HEK293 (cell line): ENCODE measurements around the gene TNFRSF8.

ENCODE experiments used
- ATF2 ChIP-seq: fragments of 450-650 bp; formaldehyde crosslinking; IDR thresholded peaks from 2 replicates; pipeline ENCODE4 v1.5.1; 2016; ENCODE audit warnings: missing biosample characterization, missing genetic modification characterization, low read depth
- CTCF ChIP-seq: fragments of 450-650 bp; formaldehyde crosslinking; IDR thresholded peaks from 2 replicates; pipeline ENCODE4 v1.5.1; 2016; ENCODE audit warnings: missing biosample characterization, missing genetic modification characterization
- GLIS2 ChIP-seq: fragments of 450-650 bp; formaldehyde crosslinking; IDR thresholded peaks from 2 replicates; pipeline ENCODE4 v1.5.1; 2016; ENCODE audit warnings: missing biosample characterization, missing genetic modification characterization
- REPIN1 ChIP-seq: fragments of 450-650 bp; formaldehyde crosslinking; IDR thresholded peaks from 2 replicates; pipeline ENCODE4 v1.5.1; 2017; ENCODE audit warnings: missing biosample characterization, missing genetic modification characterization, low read depth
- REST ChIP-seq: fragments of 450-650 bp; formaldehyde crosslinking; IDR thresholded peaks from 2 replicates; pipeline ENCODE4 v1.5.1; 2016; ENCODE audit warnings: missing biosample characterization, missing genetic modification characterization
- ZBTB21 ChIP-seq: fragments of 450-650 bp; formaldehyde crosslinking; IDR thresholded peaks from 2 replicates; pipeline ENCODE4 v1.5.1; 2017; ENCODE audit warnings: missing biosample characterization, missing genetic modification characterization
- ZFP37 ChIP-seq: fragments of 450-650 bp; formaldehyde crosslinking; IDR thresholded peaks from 2 replicates; pipeline ENCODE4 v1.5.1; 2016; ENCODE audit warnings: missing biosample characterization, missing genetic modification characterization
- ZNF121 ChIP-seq: fragments of 450-650 bp; formaldehyde crosslinking; IDR thresholded peaks from 2 replicates; pipeline ENCODE4 v1.5.1; 2016; ENCODE audit warnings: missing biosample characterization, missing genetic modification characterization
- ZNF146 ChIP-seq: fragments of 450-650 bp; formaldehyde crosslinking; IDR thresholded peaks from 2 replicates; pipeline ENCODE4 v1.5.1; 2016; ENCODE audit warnings: missing biosample characterization, missing genetic modification characterization
- ZNF24 ChIP-seq: fragments of 450-650 bp; formaldehyde crosslinking; IDR thresholded peaks from 2 replicates; pipeline ENCODE4 v1.5.1; 2016; ENCODE audit warnings: missing biosample characterization, missing genetic modification characterization
- ZNF26 ChIP-seq: fragments of 450-650 bp; formaldehyde crosslinking; IDR thresholded peaks from 2 replicates; pipeline ENCODE4 v1.5.1; 2016; ENCODE audit warnings: missing biosample characterization, missing genetic modification characterization
- ZNF664 ChIP-seq: fragments of 450-650 bp; formaldehyde crosslinking; IDR thresholded peaks from 2 replicates; pipeline ENCODE4 v1.5.1; 2016; ENCODE audit warnings: missing biosample characterization, missing genetic modification characterization

GRCh38 chr1:12136916-12137610 is 74.0 kb downstream of the TNFRSF8 start:
- TF ChIP-seq REPIN1 (tag by site-specific recombination) = no peak
- TF ChIP-seq CTCF = no peak
- no peak for TF ChIP-seq ZFP37
- TF ChIP-seq ZNF24 (tag by site-specific recombination) = no peak
- TF ChIP-seq ZBTB21 (tag by site-specific recombination) = no peak
- no peak for TF ChIP-seq ZNF664 (tag by site-specific recombination)
- no peak for TF ChIP-seq REST (tag by site-specific recombination)
- TF ChIP-seq GLIS2 (tag by site-specific recombination) = no peak
- TF ChIP-seq ZNF146 (tag by site-specific recombination) = no peak
- no peak for TF ChIP-seq ZNF121 (tag by site-specific recombination)
- TF ChIP-seq ATF2 (tag by site-specific recombination) = no peak
- TF ChIP-seq ZNF26 (tag by site-specific recombination) = no peak
